C4-2B (cell line): Measurements from ENCODE around the gene PTPRD.

Experiments used
- CTCF ChIP-seq: fragments of 450-650 bp; conservative IDR thresholded peaks from 2 replicates; pipeline ENCODE4 v1.5.1; 2017; ENCODE audit warnings: mild to moderate bottlenecking
- ZFX ChIP-seq: fragments of 450-650 bp; IDR thresholded peaks from 2 replicates; pipeline ENCODE4 v1.6.1; 2017

DNA sequence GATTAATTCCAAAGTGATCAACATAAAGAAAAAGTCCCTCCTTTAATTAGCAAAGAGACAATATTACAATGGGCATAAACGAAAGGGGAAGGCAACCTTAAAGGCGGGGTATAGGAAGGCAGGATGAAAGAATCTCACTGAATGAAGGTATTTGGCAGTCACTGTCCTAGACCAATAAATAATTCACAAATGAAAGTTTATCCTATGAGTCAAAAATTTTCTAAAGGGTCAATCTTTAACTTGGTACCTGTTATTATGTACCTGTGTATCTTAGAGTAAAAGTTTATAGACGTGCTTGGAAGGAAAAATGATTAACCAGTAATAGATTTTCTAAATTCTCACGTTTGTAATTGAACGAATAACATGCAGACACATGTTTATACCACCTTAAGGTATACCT is 1867.5 kb downstream of the PTPRD start:
- TF ChIP-seq CTCF = no peak
- no peak for TF ChIP-seq ZFX
